HCT116 (cell line): ENCODE results near the gene FAM131A. TPM values are rescaled to one million over a fixed set of nuclear protein-coding genes. Genes with fewer than 3 reads are reported as not detected.

Experiments
- ATAC-seq: fragments of 200-7000 bp; cut with Tn5 transposase; 2 replicates; pipeline ENCODE4 v1.9.1; 2020; ENCODE audit warnings: mild to moderate bottlenecking, moderate library complexity
- BruUV-seq: library from RNA; stranded (reverse); fragments of 400-500 nt; replicated peaks from 2 replicates; lab custom pipeline; 2021; lab: Mats Ljungman, UMichigan
- CTCF ChIA-PET: fragments of 300-600 bp; sonication (Branson Sonifier 250); formaldehyde crosslinking; loops from one replicate; lab custom pipeline; 2021; ENCODE audit warnings: antibody characterized with exemption; lab: Charles Lee
- POLR2A ChIA-PET: fragments of 300-600, 350-600 bp; sonication (Branson Sonifier 250); formaldehyde crosslinking; loops from one replicate; lab custom pipeline; 2021; ENCODE audit warnings: antibody characterized with exemption; lab: Charles Lee
- RAD21 ChIA-PET, 2 experiments: fragments of 300-600 bp; sonication (Branson Sonifier 250); formaldehyde crosslinking; loops; one replicate each; lab custom pipeline; 2023; ENCODE audit warnings: low total read pairs in 2 of 2; ENCODE audit not compliant: uncharacterized antibody in 2 of 2, unreplicated experiment in 2 of 2, low non-redundant PET in 1 of 2; lab: Charles Lee
- DNase-seq: peaks from one replicate; pipeline ENCODE4 v3.0.0-alpha.2; 2010; ENCODE audit warnings: low read depth, low spot score
- H2AFZ ChIP-seq: fragments of 200-600 bp; shearing (Covaris generic), sonication (generic); 2 replicates; pipeline ENCODE4 v1.6.1; 2017; ENCODE audit warnings: low read depth, mixed run types, mixed read lengths, antibody characterized with exemption, low read length; ENCODE audit not compliant: poor library complexity, severe bottlenecking
- H3K27ac ChIP-seq: 2 replicates; pipeline ENCODE4 v1.5.1; 2012; ENCODE audit warnings: low read depth, low read length
- H3K27me3 ChIP-seq: fragments of 200-600 bp; sonication (generic); 2 replicates; pipeline ENCODE4 v1.6.1; 2016; ENCODE audit warnings: mixed run types, low read length, mixed read lengths; ENCODE audit not compliant: insufficient read depth
- H3K36me3 ChIP-seq, 2 experiments: fragments of 200-500 bp in 1 of 2; fragments of 200-600 bp in 1 of 2; sonication (Bioruptor generic) in 1 of 2; sonication (generic) in 1 of 2; 2 replicates each; pipeline versions ENCODE4 v1.5.1 to v1.6.1; 2014 to 2016; ENCODE audit warnings: low read length in 2 of 2, inconsistent platforms in 1 of 2, mixed read lengths in 1 of 2, mixed run types in 1 of 2; ENCODE audit not compliant: insufficient read depth in 2 of 2, control insufficient read depth in 1 of 2
- H3K4me1 ChIP-seq, 2 experiments: fragments of 200-600 bp in 1 of 2; sonication (generic) in 1 of 2; 2 replicates each; pipeline versions ENCODE4 v1.5.1 to v1.6.1; 2012 to 2017; ENCODE audit warnings: low read length in 2 of 2, inconsistent platforms in 1 of 2, mild to moderate bottlenecking in 1 of 2, mixed read lengths in 1 of 2, mixed run types in 1 of 2, moderate library complexity in 1 of 2; ENCODE audit not compliant: insufficient read depth in 2 of 2, control insufficient read depth in 1 of 2
- H3K4me2 ChIP-seq: fragments of 200-600 bp; sonication (generic); 2 replicates; pipeline ENCODE4 v1.6.1; 2017; ENCODE audit warnings: mixed run types, low read length, mixed read lengths
- H3K4me3 ChIP-seq, 2 experiments: fragments of 200-600 bp in 1 of 2; sonication (generic) in 1 of 2; replicated peaks in 1 of 2; 2 replicates each; pipeline ENCODE4 v1.5.1; 2011 to 2016; ENCODE audit warnings: low read length in 2 of 2, control low read depth in 1 of 2, low read depth in 1 of 2, mild to moderate bottlenecking in 1 of 2, mixed read lengths in 1 of 2, mixed run types in 1 of 2
- H3K79me2 ChIP-seq: fragments of 200-600 bp; sonication (generic); 2 replicates; pipeline ENCODE4 v1.6.1; 2017; ENCODE audit warnings: mild to moderate bottlenecking, mixed run types, low read length, moderate library complexity, mixed read lengths; ENCODE audit not compliant: insufficient read depth
- H3K9ac ChIP-seq: fragments of 200-600 bp; sonication (generic); 2 replicates; pipeline ENCODE4 v1.6.1; 2016; ENCODE audit warnings: low read length, mixed read lengths
- H3K9me2 ChIP-seq: fragments of 200-600 bp; sonication (generic), shearing (Covaris generic); 2 replicates; pipeline ENCODE4 v1.6.1; 2017; ENCODE audit warnings: mixed run types, mild to moderate bottlenecking, moderate library complexity; ENCODE audit not compliant: insufficient read depth
- H3K9me3 ChIP-seq, 2 experiments: fragments of 200-500 bp in 1 of 2; fragments of 200-600 bp in 1 of 2; sonication (Bioruptor generic) in 1 of 2; sonication (generic) in 1 of 2; 2 replicates each; pipeline ENCODE4 v1.6.1; 2014 to 2017; ENCODE audit warnings: low read length in 2 of 2, mixed read lengths in 2 of 2, inconsistent platforms in 1 of 2, low read depth in 1 of 2, mild to moderate bottlenecking in 1 of 2, mixed run types in 1 of 2, moderate library complexity in 1 of 2; ENCODE audit not compliant: control insufficient read depth in 1 of 2, insufficient read depth in 1 of 2
- H4K20me1 ChIP-seq: fragments of 200-600 bp; sonication (generic), shearing (Covaris generic); 2 replicates; pipeline ENCODE4 v1.6.1; 2017; ENCODE audit warnings: mixed run types, mild to moderate bottlenecking, moderate library complexity; ENCODE audit not compliant: insufficient read depth
- ATF3 ChIP-seq: IDR thresholded peaks from 2 replicates; pipeline ENCODE4 v1.6.1; 2012
- CBX3 ChIP-seq: IDR thresholded peaks from 2 replicates; pipeline ENCODE4 v1.6.1; 2012; ENCODE audit warnings: low read depth
- EGR1 ChIP-seq: IDR thresholded peaks from 2 replicates; pipeline ENCODE4 v1.6.1; 2012; ENCODE audit warnings: low read depth
- ELF1 ChIP-seq: IDR thresholded peaks from 2 replicates; pipeline ENCODE4 v1.6.1; 2012; ENCODE audit warnings: low read depth, borderline replicate concordance
- EZH2phosphoT487 ChIP-seq: fragments of 200-600 bp; IDR thresholded peaks from 2 replicates; pipeline ENCODE4 v1.6.1; 2018; ENCODE audit warnings: antibody characterized with exemption, borderline replicate concordance
- MAX ChIP-seq: IDR thresholded peaks from 2 replicates; pipeline ENCODE4 v1.6.1; 2012
- POLR2A ChIP-seq: IDR thresholded peaks from 2 replicates; pipeline ENCODE4 v1.7.0; 2011; ENCODE audit warnings: borderline replicate concordance; ENCODE audit not compliant: insufficient read depth, insufficient read length; ENCODE audit errors: extremely low read depth
- RAD21 ChIP-seq: IDR thresholded peaks from 2 replicates; pipeline ENCODE4 v1.6.1; 2012; ENCODE audit warnings: low read depth, mild to moderate bottlenecking
- SP1 ChIP-seq: IDR thresholded peaks from 2 replicates; pipeline ENCODE4 v1.6.1; 2012; ENCODE audit warnings: low read depth
- ZNF274 ChIP-seq: fragments of 200-500 bp; sonication (Bioruptor generic); IDR thresholded peaks from 2 replicates; pipeline ENCODE4 v1.6.1; 2014; ENCODE audit warnings: mild to moderate bottlenecking, low read depth, low read length, inconsistent platforms
- intact Hi-C: fragments of 100-400 bp; cut with micrococcal nuclease; formaldehyde crosslinking; loops from 2 replicates; pipeline ENCODE4 v1.10.0; 2022
- total RNA-seq: library from RNA; stranded (reverse); gene quantifications from one replicate; pipeline ENCODE4 v1.2.1, GENCODE V29; 2021; ENCODE audit not compliant: unreplicated experiment
- TF ChIP-seq, protein P1 (sequence below), 3 experiments: fragments of 200-600 bp in 1 of 3; sonication (generic) in 1 of 3; IDR thresholded peaks in 2 of 3; conservative IDR thresholded peaks in 1 of 3; 2 replicates each; pipeline ENCODE4 v1.5.1; 2012 to 2017; ENCODE audit warnings: low read depth in 2 of 3, low read length in 2 of 3, antibody characterized with exemption in 1 of 3, borderline replicate concordance in 1 of 3, control low read depth in 1 of 3, mild to moderate bottlenecking in 1 of 3, mixed read lengths in 1 of 3, mixed run types in 1 of 3, moderate library complexity in 1 of 3; ENCODE audit not compliant: insufficient read depth in 1 of 3

FAM131A gene
- total RNA-seq, 1 experiment from 2014 or later, result 17.8 TPM

DNA sequence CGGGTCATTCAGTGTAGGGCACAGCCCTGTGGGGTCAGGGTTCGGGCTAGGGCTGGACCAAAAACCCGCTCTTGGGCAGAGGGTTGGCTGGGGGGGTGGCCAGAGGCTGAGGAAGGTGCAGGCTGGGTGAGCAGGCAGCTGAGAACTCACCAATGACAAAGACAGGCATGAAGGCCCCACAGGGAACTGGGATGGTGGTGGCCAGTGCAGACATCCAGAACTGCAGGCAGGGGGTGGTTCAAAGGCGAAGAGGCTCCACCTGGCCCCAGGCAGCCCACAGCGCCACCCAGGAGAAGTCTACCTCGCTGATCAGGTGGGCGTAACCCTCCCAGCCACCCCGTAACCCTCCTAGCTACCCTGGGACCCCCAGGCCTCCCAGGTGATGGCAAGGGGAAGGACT, 17.4 kb downstream of the FAM131A start (continued):
- no peak for TF ChIP-seq EZH2phosphoT487
- TF ChIP-seq ZNF274, result no peak
- no peak for TF ChIP-seq CBX3
- no peak for TF ChIP-seq POLR2A
- no peak for TF ChIP-seq ATF3
- TF ChIP-seq, protein P1, sequence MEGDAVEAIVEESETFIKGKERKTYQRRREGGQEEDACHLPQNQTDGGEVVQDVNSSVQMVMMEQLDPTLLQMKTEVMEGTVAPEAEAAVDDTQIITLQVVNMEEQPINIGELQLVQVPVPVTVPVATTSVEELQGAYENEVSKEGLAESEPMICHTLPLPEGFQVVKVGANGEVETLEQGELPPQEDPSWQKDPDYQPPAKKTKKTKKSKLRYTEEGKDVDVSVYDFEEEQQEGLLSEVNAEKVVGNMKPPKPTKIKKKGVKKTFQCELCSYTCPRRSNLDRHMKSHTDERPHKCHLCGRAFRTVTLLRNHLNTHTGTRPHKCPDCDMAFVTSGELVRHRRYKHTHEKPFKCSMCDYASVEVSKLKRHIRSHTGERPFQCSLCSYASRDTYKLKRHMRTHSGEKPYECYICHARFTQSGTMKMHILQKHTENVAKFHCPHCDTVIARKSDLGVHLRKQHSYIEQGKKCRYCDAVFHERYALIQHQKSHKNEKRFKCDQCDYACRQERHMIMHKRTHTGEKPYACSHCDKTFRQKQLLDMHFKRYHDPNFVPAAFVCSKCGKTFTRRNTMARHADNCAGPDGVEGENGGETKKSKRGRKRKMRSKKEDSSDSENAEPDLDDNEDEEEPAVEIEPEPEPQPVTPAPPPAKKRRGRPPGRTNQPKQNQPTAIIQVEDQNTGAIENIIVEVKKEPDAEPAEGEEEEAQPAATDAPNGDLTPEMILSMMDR (IDR thresholded peaks at IDR 0.05 in 2 of 3, conservative IDR thresholded peaks at IDR 0.05 in 1 of 3; ENCODE audit: borderline replicate concordance in 1 of 3, insufficient read depth in 1 of 3, low read depth in 2 of 3, low read length in 2 of 3), result no peak
- TF ChIP-seq ELF1, result no peak
- TF ChIP-seq RAD21, result no peak
- TF ChIP-seq EGR1, result no peak
- TF ChIP-seq SP1, result no peak
- TF ChIP-seq MAX, result no peak

DNA sequence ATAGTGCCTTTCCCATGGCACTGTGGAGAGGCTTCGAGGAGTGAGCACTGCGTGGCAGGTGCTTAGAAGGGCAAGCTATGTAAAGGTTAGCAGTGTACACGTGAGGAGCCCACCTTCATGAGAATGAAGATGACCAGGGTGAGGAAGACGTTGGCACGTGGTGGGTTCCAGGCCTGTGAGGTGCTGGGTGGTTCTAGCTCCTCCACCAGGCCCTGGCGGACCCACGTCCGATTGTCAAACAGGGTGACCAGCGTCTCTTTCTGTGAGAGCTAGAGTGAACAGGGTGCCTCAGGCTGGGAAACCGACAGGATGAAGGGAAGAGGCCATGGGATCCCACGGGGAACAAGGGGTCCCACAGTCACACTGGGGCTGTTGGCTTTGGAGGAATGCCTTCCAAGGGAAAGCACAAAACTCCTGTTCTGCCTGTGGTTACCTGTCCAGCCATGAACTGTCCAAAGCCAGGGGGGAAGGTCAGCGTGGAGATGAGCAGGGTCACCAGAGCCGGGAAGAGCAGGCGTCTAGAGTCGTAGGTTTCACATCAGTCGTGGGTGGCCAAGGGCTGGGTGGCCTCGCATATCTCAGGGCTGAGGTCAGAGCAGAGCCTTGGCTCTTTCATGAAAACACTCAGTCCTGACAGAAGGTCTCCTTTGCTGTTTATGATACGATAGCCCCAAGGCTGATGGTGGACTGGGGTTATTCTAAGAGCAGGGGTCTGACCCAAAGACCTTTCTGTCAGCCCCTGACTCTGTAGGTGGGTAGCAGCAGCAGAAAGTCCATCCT, 18.1 kb downstream of the FAM131A start:
- DNase-seq (no peak), ATAC-seq (no peak)
- ChIA-PET POLR2A (no interaction called here), CTCF (no interaction called here), RAD21 (no interaction called here)
- Histone ChIP-seq H3K27me3 (no peaks in the 10 kb centered on the region), H3K9me3 (no peaks in the 10 kb centered on the region), H3K4me2 (no peak overlapping the region), H3K9me2 (no peaks in the 10 kb centered on the region), H3K4me3 (no peak overlapping the region), H3K36me3 (peaks cover 24% of the 10 kb centered on the region in 2 experiments; a peak in 3 of 4 replicates), H3K4me1 (peaks cover 3 to 12% of the 10 kb centered on the region in 2 experiments; a peak in 3 of 4 replicates), H4K20me1 (no peaks in the 10 kb centered on the region), H3K79me2 (peaks cover 6% of the 10 kb centered on the region), H3K27ac (no peak overlapping the region), H2AFZ (no peak overlapping the region), H3K9ac (no peak overlapping the region)
- TF ChIP-seq SP1 (no peak), EZH2phosphoT487 (no peak)
- no TSS peak for BruUV-seq
- intact Hi-C loops, result no loop called here
